MM.1S (cell line): ENCODE measurements around the gene TMX4.

Experiments used
- DNase-seq: peaks from one replicate; pipeline ENCODE4 v3.0.0-alpha.2; 2015
- H2AFZ ChIP-seq: fragments of 300-600 bp; sonication (generic); 2 replicates; pipeline ENCODE4 v1.6.0; 2016; ENCODE audit warnings: antibody characterized with exemption, low read length
- H3F3A ChIP-seq: fragments of 300-600 bp; sonication (generic); 2 replicates; pipeline ENCODE4 v1.6.1; 2016; ENCODE audit warnings: mild to moderate bottlenecking, antibody characterized with exemption, low read length, moderate library complexity, mixed read lengths; ENCODE audit not compliant: insufficient read depth
- H3K27ac ChIP-seq: fragments of 300-600 bp; sonication (generic); 2 replicates; pipeline ENCODE4 v1.5.1; 2016; ENCODE audit warnings: mild to moderate bottlenecking, low read length
- H3K27me3 ChIP-seq: fragments of 300-600 bp; sonication (generic); replicated peaks from 2 replicates; pipeline ENCODE4 v1.6.0; 2016; ENCODE audit warnings: low read length; ENCODE audit not compliant: insufficient read depth
- H3K36me3 ChIP-seq: fragments of 300-600 bp; sonication (generic); replicated peaks from 2 replicates; pipeline ENCODE4 v1.6.1; 2016; ENCODE audit warnings: mild to moderate bottlenecking, low read length, mixed read lengths; ENCODE audit not compliant: insufficient read depth
- H3K4me1 ChIP-seq: fragments of 300-600 bp; sonication (generic); 2 replicates; pipeline ENCODE4 v1.6.1; 2016; ENCODE audit warnings: low read length, mixed read lengths
- H3K4me2 ChIP-seq: fragments of 300-600 bp; sonication (generic); 2 replicates; pipeline ENCODE4 v1.6.0; 2016; ENCODE audit warnings: low read depth, low read length
- H3K4me3 ChIP-seq: fragments of 300-600 bp; sonication (generic); 2 replicates; pipeline ENCODE4 v1.5.1; 2016; ENCODE audit warnings: low read length, mixed read lengths
- H3K79me2 ChIP-seq: fragments of 300-600 bp; sonication (generic); 2 replicates; pipeline ENCODE4 v1.6.1; 2016; ENCODE audit warnings: mixed run types, low read length, mixed read lengths
- H3K9ac ChIP-seq: fragments of 300-600 bp; sonication (generic); 2 replicates; pipeline ENCODE4 v1.6.1; 2016; ENCODE audit warnings: low read length, mixed read lengths
- H3K9me2 ChIP-seq: fragments of 300-600 bp; sonication (generic); replicated peaks from 2 replicates; pipeline ENCODE4 v1.6.1; 2016; ENCODE audit warnings: mild to moderate bottlenecking, low read length, mixed read lengths; ENCODE audit not compliant: insufficient read depth
- H3K9me3 ChIP-seq: fragments of 300-600 bp; sonication (generic); replicated peaks from 2 replicates; pipeline ENCODE4 v1.6.1; 2016; ENCODE audit warnings: mild to moderate bottlenecking, low read length, mixed read lengths; ENCODE audit not compliant: insufficient read depth
- H4K20me1 ChIP-seq: fragments of 300-600 bp; sonication (generic); 2 replicates; pipeline ENCODE4 v1.6.1; 2016; ENCODE audit warnings: mild to moderate bottlenecking, low read length, moderate library complexity, mixed read lengths; ENCODE audit not compliant: insufficient read depth
- CTCF ChIP-seq: fragments of 300-600 bp; sonication (generic); IDR thresholded peaks from 2 replicates; pipeline ENCODE4 v1.5.1; 2016; ENCODE audit warnings: antibody characterized with exemption, low read length, mixed read lengths
- EZH2 ChIP-seq: fragments of 300-600 bp; sonication (generic); optimal IDR thresholded peaks from 2 replicates; pipeline ENCODE3; 2017; ENCODE audit warnings: low read depth, mild to moderate bottlenecking, antibody characterized with exemption, low read length, mixed read lengths
- EZH2phosphoT487 ChIP-seq: fragments of 300-600 bp; sonication (generic); IDR thresholded peaks from 2 replicates; pipeline ENCODE4 v1.6.1; 2018; ENCODE audit warnings: antibody characterized with exemption, low read length

TMX4 gene

GRCh38 chr20:7940341-7940740 is 79.2 kb downstream of the TMX4 start, which contains the start of gene HAO1:
TSS of gene HAO1 (minus strand) at chr20:7940458. CDS start at chr20:7940422, 36 bp downstream.
- no peaks in the 10 kb centered on the region for H3K36me3 ChIP-seq
- TF ChIP-seq CTCF (no peak), EZH2 (no peak), EZH2phosphoT487 (no peak)
- no peaks in the 10 kb centered on the region for H4K20me1 ChIP-seq
- H3K9me3 ChIP-seq: no peaks in the 10 kb centered on the region
- H3K4me1 ChIP-seq: peaks cover 8% of the 10 kb centered on the region; the same call in 1 of the 2 replicates
- DNase-seq: no peak
- H3K4me3 ChIP-seq: no peak within 1 kb of the TSS
- no peaks in the 10 kb centered on the region for H3K27me3 ChIP-seq
- no peak within 1 kb of the TSS for H2AFZ ChIP-seq
- no peak within 1 kb of the TSS for H3K27ac ChIP-seq
- no peaks in the 10 kb centered on the region for H3F3A ChIP-seq
- no peaks in the 10 kb centered on the region for H3K9me2 ChIP-seq
- no peaks in the 10 kb centered on the region for H3K79me2 ChIP-seq
- H3K4me2 ChIP-seq: no peak within 1 kb of the TSS
- H3K9ac ChIP-seq: no peak within 1 kb of the TSS

- no peaks in the 10 kb centered on the region for H3F3A ChIP-seq
- no peak overlapping the region for H3K4me3 ChIP-seq
- H3K9ac ChIP-seq: no peak overlapping the region
- H3K9me2 ChIP-seq: no peaks in the 10 kb centered on the region
- H3K9me3 ChIP-seq: no peaks in the 10 kb centered on the region
- H3K27me3 ChIP-seq: no peaks in the 10 kb centered on the region
- no peak overlapping the region for H2AFZ ChIP-seq
- TF ChIP-seq EZH2: no peak
- DNase-seq: no peak
- no peak overlapping the region for H3K27ac ChIP-seq
- H3K4me1 ChIP-seq: peaks cover 10% of the 10 kb centered on the region; the same call in 1 of the 2 replicates
- H4K20me1 ChIP-seq: no peaks in the 10 kb centered on the region
- no peak overlapping the region for H3K4me2 ChIP-seq
- no peaks in the 10 kb centered on the region for H3K79me2 ChIP-seq
- no peaks in the 10 kb centered on the region for H3K36me3 ChIP-seq
Measured at GRCh38 chr20:7939663-7940062, 79.9 kb downstream of the TMX4 start.

GRCh38 chr20:7938058-7938457 is 81.5 kb downstream of the TMX4 start:
- no peaks in the 10 kb centered on the region for H4K20me1 ChIP-seq
- no peaks in the 10 kb centered on the region for H3K9me2 ChIP-seq
- H2AFZ ChIP-seq: no peak overlapping the region
- H3K9ac ChIP-seq: no peak overlapping the region
- H3K4me2 ChIP-seq: no peak overlapping the region
- H3K27ac ChIP-seq: no peak overlapping the region
- H3K9me3 ChIP-seq: no peaks in the 10 kb centered on the region
- no peak overlapping the region for H3K4me3 ChIP-seq
- H3K27me3 ChIP-seq: no peaks in the 10 kb centered on the region
- H3K79me2 ChIP-seq: no peaks in the 10 kb centered on the region
- H3K4me1 ChIP-seq: peaks cover 10% of the 10 kb centered on the region; the same call in 1 of the 2 replicates
- H3K36me3 ChIP-seq: no peaks in the 10 kb centered on the region
- no peaks in the 10 kb centered on the region for H3F3A ChIP-seq
- no peak for TF ChIP-seq CTCF
- TF ChIP-seq EZH2: no peak
- no peak for TF ChIP-seq EZH2phosphoT487
- DNase-seq: no peak

- no peak overlapping the region for H3K4me2 ChIP-seq
- H3K79me2 ChIP-seq: no peaks in the 10 kb centered on the region
- no peak overlapping the region for H3K9ac ChIP-seq
- H4K20me1 ChIP-seq: no peaks in the 10 kb centered on the region
- H3K4me1 ChIP-seq: peaks cover 10% of the 10 kb centered on the region; the same call in 1 of the 2 replicates
- H3K9me3 ChIP-seq: no peaks in the 10 kb centered on the region
- no peaks in the 10 kb centered on the region for H3K36me3 ChIP-seq
- no peak overlapping the region for H2AFZ ChIP-seq
- DNase-seq: no peak
- H3K4me3 ChIP-seq: no peak overlapping the region
- H3K27me3 ChIP-seq: no peaks in the 10 kb centered on the region
- no peak overlapping the region for H3K27ac ChIP-seq
- TF ChIP-seq EZH2phosphoT487 (no peak), CTCF (no peak)
- H3K9me2 ChIP-seq: no peaks in the 10 kb centered on the region
- no peaks in the 10 kb centered on the region for H3F3A ChIP-seq
Measured at GRCh38 chr20:7937328-7937727, 82.2 kb downstream of the TMX4 start.
